Measurements from ENCODE around the gene CFAP410. TPM values are rescaled to one million over a fixed set of nuclear protein-coding genes. Genes with fewer than 3 reads are reported as not detected.

CFAP410 gene
- total and polyA plus RNA-seq, 2 donors (not counting 3 experiments of a cell fraction or from before 2014, with no cell fraction given), result 7.2 to 12.2 TPM

- TF ChIP-seq, protein P1, sequence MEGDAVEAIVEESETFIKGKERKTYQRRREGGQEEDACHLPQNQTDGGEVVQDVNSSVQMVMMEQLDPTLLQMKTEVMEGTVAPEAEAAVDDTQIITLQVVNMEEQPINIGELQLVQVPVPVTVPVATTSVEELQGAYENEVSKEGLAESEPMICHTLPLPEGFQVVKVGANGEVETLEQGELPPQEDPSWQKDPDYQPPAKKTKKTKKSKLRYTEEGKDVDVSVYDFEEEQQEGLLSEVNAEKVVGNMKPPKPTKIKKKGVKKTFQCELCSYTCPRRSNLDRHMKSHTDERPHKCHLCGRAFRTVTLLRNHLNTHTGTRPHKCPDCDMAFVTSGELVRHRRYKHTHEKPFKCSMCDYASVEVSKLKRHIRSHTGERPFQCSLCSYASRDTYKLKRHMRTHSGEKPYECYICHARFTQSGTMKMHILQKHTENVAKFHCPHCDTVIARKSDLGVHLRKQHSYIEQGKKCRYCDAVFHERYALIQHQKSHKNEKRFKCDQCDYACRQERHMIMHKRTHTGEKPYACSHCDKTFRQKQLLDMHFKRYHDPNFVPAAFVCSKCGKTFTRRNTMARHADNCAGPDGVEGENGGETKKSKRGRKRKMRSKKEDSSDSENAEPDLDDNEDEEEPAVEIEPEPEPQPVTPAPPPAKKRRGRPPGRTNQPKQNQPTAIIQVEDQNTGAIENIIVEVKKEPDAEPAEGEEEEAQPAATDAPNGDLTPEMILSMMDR (IDR thresholded peaks at IDR 0.05; ENCODE audit: extremely low read depth in 1 of 2, insufficient read depth in 1 of 2, low read depth in 1 of 2, low read length in 2 of 2), result no peak
- TF ChIP-seq POLR2AphosphoS5 (IDR thresholded peaks at IDR 0.05; ENCODE audit: insufficient read depth, low read depth, low read length) (no peak), EZH2 (IDR thresholded peaks at IDR 0.05; ENCODE audit: borderline replicate concordance, low read depth, low read length, severe bottlenecking) (no peak), GATA2 (IDR thresholded peaks at IDR 0.05; ENCODE audit: insufficient read depth, insufficient read length, low read depth, low read length) (no peak), MYC (IDR thresholded peaks at IDR 0.05; ENCODE audit: low read depth, low read length) (no peak), POLR2A (IDR thresholded peaks at IDR 0.05; ENCODE audit: low read depth, low read length) (no peak), JUN (IDR thresholded peaks at IDR 0.05; ENCODE audit: borderline replicate concordance, insufficient read depth, insufficient read length, low read depth) (no peak), FOS (IDR thresholded peaks at IDR 0.05; ENCODE audit: borderline replicate concordance, insufficient read depth, low read length) (no peak)
- TF ChIP-seq, protein P2, sequence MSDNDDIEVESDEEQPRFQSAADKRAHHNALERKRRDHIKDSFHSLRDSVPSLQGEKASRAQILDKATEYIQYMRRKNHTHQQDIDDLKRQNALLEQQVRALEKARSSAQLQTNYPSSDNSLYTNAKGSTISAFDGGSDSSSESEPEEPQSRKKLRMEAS (IDR thresholded peaks at IDR 0.05; ENCODE audit: insufficient read depth, insufficient read length), result no peak
- no TSS peak for BruUV-seq (replicated peaks)
Measured at GRCh38 chr21:44334329-44335030, 4.7 kb downstream of the CFAP410 start.

More at GRCh38 chr21:44334329-44335030, 4.7 kb downstream of the CFAP410 start:
- Histone ChIP-seq H3K9me1 (replicated peaks; ENCODE audit: control insufficient read depth, extremely low read depth, insufficient read depth, low read length) (no peaks in the 10 kb centered on the region), H3K27me3 (ENCODE audit: control insufficient read depth in 2 of 2, insufficient read depth in 2 of 2, low read length in 2 of 2) (no peaks in the 10 kb centered on the region), H3K27ac (ENCODE audit: insufficient read depth, low read depth, low read length) (no peak overlapping the region), H3K36me3 (ENCODE audit: control insufficient read depth in 2 of 2, extremely low read depth in 1 of 2, insufficient read depth in 2 of 2, low read length in 2 of 2) (no peaks in the 10 kb centered on the region), H3K4me1 (ENCODE audit: control insufficient read depth, extremely low read depth, insufficient read depth, low read length) (peaks cover 5% of the 10 kb centered on the region), H3K4me2 (ENCODE audit: insufficient read depth, low read length) (no peak overlapping the region), H3K9ac (replicated peaks; ENCODE audit: extremely low read depth, insufficient read depth, low read length) (no peak overlapping the region), H4K20me1 (replicated peaks; ENCODE audit: control insufficient read depth, extremely low read depth, insufficient read depth, low read length) (no peaks in the 10 kb centered on the region), H3K4me3 (replicated peaks in 1 of 3; ENCODE audit: insufficient read depth in 1 of 3, low read depth in 1 of 3, low read length in 3 of 3) (no peak overlapping the region), H3K9me3 (replicated peaks; ENCODE audit: control insufficient read depth, insufficient read depth, low read length) (no peaks in the 10 kb centered on the region), H2AFZ (ENCODE audit: low read depth, low read length) (no peak overlapping the region), H3K79me2 (ENCODE audit: control insufficient read depth, insufficient read depth, low read length) (no peaks in the 10 kb centered on the region)
- CTCF ChIA-PET, result no interaction called here
- no peak for DNase-seq (ENCODE audit: low read depth, low spot score)
- dilution Hi-C loops (cut with MboI; ENCODE audit: extremely low pct_ligation_motif_present, low sequenced_read_pairs), result no loop called here
- intact Hi-C loops (cut with micrococcal nuclease), result no loop called here
- FAIRE-seq, result no peak
- POLR2A ChIA-PET, result interaction anchor here (0.7 kb wide), 1 partner anchor 17 kb away, joined by 5 read pairs; no protein-coding TSS in a partner anchor

Measured in endothelial cell of umbilical vein (primary cell).